Measurements from ENCODE around the gene CLEC16A.
A peak's percentile ranks its signal among the peaks of the same experiment; 100 is the strongest.

Gene CLEC16A

DNA sequence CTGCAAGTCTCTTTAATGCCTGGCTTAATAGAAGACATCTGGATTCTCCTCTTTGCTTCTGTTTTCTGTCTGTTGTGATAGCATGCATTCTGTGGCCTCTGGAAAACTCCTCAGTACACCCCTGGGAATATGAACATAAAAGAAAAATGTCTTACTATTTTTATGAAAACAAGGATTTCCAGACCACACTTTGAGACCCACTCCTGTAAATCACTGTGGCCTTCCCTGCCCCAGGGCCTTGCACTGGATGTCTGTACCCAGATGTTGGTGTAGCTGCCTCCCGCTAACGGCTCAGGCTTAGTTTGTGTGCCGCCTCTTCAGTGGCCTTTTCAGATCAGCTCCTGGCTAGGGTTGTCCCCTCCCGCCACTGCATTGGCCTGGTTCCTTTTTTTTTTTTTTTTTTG, 185.0 kb downstream of the CLEC16A start:
- peak in 1 of 2 experiments; percentile 65 for DNase-seq (ENCODE audit: low read depth in 1 of 2, low spot score in 1 of 2)
- Histone ChIP-seq H3K27ac (replicated peaks) (peak overlapping the region; percentile 20), H3K4me3 (replicated peaks; ENCODE audit: insufficient read depth, low read length) (no peak overlapping the region), H3K27me3 (ENCODE audit: insufficient read depth, poor library complexity, severe bottlenecking) (no peaks in the 10 kb centered on the region)
- TF ChIP-seq CTCF (IDR thresholded peaks at IDR 0.05; ENCODE audit: insufficient read depth, low read length) (no peak), POLR2AphosphoS5 (IDR thresholded peaks at IDR 0.05; ENCODE audit: low read depth) (no peak), SPI1 (IDR thresholded peaks at IDR 0.05; ENCODE audit: borderline replicate concordance, low read depth) (0 out of 2 replicates have a peak, but pooled peaks have one; percentile 1)

DNA sequence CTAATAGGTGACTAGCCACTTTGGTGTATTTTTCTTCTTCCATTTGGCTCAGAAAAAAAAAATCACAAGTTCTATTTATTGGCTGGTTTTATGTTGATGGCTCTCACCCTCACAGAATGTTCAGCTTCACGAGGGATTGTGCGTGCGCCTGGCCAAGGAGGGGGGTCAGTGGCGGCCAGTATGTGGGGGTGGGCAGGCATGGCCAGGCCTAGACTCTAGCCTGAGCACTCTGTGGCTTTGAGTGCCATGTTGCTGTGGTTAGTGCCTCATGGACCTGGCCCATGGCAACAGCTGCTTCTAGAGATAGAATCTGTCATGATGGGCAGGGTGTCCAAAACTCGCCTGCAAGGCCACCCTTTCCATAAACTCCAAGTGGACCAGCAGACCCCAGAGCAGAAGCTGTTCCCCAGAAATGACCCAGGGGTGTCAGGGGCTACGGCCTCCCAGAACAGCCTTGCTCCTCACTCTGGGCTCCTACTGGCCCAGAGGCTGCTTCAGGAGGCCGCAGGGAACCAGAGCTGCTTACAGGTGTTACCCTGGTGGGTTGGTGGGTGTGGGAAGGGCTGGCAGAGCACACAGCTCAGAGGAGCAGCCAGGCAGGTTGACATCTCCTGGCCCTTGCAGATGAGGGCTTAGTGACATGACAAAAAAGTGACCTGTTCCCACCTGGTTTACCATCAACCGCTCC, 186.8 kb downstream of the CLEC16A start:
- no peak for TF ChIP-seq SPI1 (IDR thresholded peaks at IDR 0.05; ENCODE audit: borderline replicate concordance, low read depth)
- TF ChIP-seq, protein P1, sequence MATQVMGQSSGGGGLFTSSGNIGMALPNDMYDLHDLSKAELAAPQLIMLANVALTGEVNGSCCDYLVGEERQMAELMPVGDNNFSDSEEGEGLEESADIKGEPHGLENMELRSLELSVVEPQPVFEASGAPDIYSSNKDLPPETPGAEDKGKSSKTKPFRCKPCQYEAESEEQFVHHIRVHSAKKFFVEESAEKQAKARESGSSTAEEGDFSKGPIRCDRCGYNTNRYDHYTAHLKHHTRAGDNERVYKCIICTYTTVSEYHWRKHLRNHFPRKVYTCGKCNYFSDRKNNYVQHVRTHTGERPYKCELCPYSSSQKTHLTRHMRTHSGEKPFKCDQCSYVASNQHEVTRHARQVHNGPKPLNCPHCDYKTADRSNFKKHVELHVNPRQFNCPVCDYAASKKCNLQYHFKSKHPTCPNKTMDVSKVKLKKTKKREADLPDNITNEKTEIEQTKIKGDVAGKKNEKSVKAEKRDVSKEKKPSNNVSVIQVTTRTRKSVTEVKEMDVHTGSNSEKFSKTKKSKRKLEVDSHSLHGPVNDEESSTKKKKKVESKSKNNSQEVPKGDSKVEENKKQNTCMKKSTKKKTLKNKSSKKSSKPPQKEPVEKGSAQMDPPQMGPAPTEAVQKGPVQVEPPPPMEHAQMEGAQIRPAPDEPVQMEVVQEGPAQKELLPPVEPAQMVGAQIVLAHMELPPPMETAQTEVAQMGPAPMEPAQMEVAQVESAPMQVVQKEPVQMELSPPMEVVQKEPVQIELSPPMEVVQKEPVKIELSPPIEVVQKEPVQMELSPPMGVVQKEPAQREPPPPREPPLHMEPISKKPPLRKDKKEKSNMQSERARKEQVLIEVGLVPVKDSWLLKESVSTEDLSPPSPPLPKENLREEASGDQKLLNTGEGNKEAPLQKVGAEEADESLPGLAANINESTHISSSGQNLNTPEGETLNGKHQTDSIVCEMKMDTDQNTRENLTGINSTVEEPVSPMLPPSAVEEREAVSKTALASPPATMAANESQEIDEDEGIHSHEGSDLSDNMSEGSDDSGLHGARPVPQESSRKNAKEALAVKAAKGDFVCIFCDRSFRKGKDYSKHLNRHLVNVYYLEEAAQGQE (IDR thresholded peaks at IDR 0.05; ENCODE audit: insufficient replicate concordance, low read depth): no peak
- TF ChIP-seq POLR2AphosphoS5 (IDR thresholded peaks at IDR 0.05; ENCODE audit: low read depth): no peak
- TF ChIP-seq GABPA (IDR thresholded peaks at IDR 0.05; ENCODE audit: low read depth): no peak
- TF ChIP-seq CTCF (IDR thresholded peaks at IDR 0.05; ENCODE audit: insufficient read depth, low read length): no peak
- DNase-seq (ENCODE audit: low read depth in 1 of 2, low spot score in 1 of 2): no peak
- H3K27me3 ChIP-seq (ENCODE audit: insufficient read depth, poor library complexity, severe bottlenecking): no peaks in the 10 kb centered on the region
- no peak overlapping the region for H3K27ac ChIP-seq (replicated peaks)
- no peak overlapping the region for H3K4me3 ChIP-seq (replicated peaks; ENCODE audit: insufficient read depth, low read length)

DNA sequence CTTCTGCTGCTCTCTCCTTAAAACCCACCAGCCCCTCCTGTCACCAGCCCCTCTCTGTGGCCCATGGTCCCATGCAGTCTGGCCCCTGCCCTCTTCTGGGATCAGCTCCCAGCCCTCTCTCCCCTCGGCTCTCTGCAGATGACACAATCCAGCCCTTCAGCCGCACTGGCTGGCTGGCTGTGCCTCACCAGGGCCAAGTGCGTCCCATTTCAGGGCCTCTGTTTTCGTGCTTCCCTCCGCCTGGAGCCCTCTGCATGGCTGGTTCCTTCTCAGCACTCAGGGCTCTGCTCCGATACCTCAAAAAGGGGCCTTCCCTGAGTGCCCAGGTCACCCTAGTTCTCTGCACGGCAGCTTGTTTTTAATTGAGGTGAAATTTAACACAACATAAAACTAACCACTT, 187.3 kb downstream of the CLEC16A start:
- no peak for DNase-seq (ENCODE audit: low read depth in 1 of 2, low spot score in 1 of 2)
- Histone ChIP-seq H3K27ac (replicated peaks) (no peak overlapping the region), H3K27me3 (ENCODE audit: insufficient read depth, poor library complexity, severe bottlenecking) (no peaks in the 10 kb centered on the region), H3K4me3 (replicated peaks; ENCODE audit: insufficient read depth, low read length) (no peak overlapping the region)
- TF ChIP-seq POLR2AphosphoS5 (IDR thresholded peaks at IDR 0.05; ENCODE audit: low read depth) (no peak), SPI1 (IDR thresholded peaks at IDR 0.05; ENCODE audit: borderline replicate concordance, low read depth) (no peak), GABPA (IDR thresholded peaks at IDR 0.05; ENCODE audit: low read depth) (no peak), CTCF (IDR thresholded peaks at IDR 0.05; ENCODE audit: insufficient read depth, low read length) (no peak)
- TF ChIP-seq, protein P1 (IDR thresholded peaks at IDR 0.05; ENCODE audit: insufficient replicate concordance, low read depth): no peak

All from HL-60 (cell line).